GM18526 (cell line): ENCODE data around the gene PCNT.

Source experiments
- POLR2A ChIP-seq: IDR thresholded peaks from 3 replicates; pipeline ENCODE4 v1.6.1; 2011; ENCODE audit not compliant: insufficient read length; ENCODE audit errors: extremely low read depth

PCNT gene

DNA sequence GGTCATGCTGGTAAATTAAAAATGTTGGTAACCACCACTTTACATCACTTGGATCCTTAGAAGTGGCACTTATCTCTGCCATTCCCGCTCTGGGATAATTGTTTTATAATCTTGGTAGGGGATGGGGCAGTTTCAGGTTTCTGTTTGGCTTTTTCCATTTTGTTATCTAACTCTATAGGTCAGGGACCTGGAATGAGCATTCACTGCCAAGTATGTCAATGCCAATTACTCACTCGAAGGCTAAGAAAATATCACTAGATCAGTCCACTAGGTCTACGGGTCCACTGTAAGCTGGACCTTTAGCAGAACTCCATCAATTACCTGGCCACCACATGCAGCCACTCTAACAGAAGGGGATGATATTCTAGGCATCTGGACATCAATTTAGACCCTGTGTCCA, 130.2 kb downstream of the PCNT start:
- TF ChIP-seq POLR2A: no peak

DNA sequence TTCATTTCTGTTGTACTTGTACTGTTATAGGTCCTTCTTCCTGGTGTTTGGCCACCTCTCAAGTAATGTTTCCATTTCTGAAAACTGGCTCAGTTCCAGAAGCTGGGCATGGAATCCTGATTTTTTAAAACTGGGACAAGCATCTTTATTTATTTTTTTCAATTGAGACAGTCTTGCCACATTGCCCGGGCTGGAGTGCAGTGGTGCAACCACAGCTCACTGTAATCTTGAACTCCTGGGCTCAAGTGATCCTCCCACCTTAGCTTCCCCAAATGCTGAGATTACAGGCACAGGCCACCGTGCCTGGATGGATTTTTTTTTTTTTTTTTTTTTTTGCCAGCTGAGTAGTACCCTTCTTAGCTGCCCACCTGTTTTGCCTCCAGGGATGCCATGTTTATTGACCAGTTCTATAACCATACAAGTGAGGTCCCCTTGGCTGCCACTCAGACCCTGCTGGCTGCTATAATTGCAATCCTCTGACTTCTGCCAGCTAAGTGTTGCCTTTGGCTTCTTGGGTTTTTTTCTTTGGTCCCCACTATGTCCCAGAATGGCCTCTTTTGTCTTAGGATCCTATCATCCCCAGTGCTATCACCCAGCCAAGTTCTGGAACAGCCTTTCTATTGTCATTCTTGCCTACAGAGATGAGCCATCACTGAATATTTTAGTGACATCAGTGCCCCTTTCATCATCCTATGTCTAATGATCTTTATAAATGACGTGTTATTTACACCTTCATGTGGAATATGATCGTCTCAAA, 130.9 kb downstream of the PCNT start:
- no peak for TF ChIP-seq POLR2A

DNA sequence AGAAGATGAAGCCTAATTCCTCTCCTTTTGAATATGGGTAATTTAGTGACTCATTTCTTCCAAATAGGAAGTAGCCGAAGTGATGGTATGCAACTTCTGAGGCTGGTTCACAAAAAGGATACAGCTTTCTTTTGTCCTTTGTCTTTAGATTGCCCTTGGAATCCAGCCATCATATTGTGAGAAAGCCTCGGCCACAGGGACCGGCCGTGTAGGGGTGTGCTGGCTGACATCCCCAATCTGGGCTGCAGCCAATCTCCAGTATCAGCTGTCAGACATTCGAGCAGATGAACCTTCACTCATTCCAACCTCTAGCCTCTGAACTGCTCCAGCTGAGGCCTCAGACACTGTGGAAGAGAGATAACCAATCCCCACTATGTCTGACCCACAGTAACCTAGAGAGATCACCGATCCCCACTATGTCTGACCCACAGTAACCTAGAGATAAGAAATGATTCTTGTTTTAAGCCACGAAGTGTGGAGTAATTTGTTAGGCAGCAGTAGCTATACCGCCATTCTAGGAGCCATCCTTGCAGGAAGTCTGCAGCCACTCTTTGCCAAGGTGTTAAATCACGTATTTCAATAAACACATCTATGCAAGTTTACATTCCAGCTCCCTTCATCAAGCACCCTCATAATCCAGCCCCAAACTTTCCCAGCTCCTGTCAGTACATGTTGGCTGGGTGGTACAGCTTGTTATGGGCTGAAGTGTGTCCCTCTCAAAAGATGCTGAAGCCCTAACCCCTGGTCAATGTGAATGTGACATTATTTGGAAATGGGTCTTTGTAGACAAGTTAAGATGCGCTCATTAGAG, 131.8 kb downstream of the PCNT start:
- no peak for TF ChIP-seq POLR2A

DNA sequence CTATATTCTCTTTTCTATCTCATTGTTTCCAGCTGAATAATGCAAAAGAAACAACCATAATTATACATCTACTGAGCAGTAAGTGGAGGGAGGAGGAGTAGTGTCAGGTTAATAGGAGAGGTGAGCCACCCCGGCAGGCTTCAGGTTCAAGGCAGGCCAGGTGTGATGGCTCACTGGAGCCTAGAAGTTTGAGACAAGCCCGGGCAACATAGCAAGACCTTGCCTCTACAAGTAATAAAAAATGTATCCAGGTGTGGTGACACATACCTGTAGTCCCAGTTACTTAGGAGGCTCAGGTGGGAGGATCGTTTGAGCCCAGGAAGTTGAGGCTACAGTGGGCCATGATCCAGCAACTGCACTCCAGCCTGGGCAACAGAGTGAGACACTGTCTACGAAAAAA, 132.8 kb downstream of the PCNT start:
- TF ChIP-seq POLR2A: no peak

DNA sequence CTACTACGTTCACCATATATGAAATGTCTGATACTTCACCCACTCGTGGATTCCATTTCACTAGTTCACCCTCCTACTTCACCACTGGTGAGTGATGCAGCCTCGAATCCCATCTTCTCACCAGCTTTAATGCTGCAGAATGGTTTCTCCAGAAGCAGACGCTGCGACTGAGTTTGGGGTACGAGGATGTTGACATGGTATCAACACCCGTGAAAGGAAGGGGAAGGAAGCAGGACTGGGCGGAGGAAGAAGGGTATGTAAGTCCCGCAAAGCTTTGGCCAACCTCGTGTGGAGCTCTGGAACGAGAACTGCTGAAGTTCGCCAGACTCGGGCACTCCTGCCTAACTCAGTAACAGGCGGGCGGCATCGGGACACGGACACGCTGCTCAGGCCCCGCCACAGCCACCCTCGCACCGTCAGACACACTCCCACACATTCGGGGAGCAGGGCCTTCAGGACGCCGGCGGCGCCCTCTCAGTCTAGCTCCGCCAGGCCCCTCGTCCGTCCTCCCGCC, 133.9 kb downstream of the PCNT start:
- no peak for TF ChIP-seq POLR2A

DNA sequence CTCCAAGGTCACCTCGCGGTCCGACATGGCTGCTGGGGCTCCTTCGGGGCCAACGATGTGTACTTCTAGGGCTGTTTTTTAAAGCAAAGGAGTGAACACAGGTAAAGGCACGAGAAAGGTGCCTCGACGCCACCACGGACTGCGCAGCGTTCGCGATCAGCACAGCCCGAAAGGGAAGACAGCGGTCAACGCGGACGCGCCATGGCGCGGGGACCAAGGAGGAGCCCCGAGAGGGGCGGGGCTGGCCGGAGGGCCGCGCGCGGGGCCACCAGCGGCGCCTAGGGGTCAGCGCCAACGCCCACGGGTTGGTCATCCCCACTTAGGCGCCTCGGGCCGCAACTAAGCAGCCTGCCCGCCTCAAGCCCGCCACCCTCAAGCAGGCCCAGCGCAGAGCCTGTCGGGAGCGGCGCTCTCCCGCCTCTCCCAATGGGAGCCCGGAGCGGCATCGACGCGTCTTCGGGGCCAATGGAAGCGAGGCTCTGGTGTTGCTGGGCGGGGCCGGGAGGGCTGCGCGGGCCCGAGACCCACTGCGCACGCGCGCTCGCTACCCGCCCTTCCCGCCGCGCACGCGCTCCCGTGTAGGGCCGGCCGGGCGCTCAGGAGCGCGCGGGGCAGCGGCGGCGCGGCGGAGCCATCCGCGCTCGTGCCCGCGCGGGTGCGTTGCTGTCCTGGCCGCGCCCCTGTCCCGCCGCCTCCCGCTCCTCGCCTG, 134.5 kb downstream of the PCNT start, which contains the start of gene DIP2A:
Gene DIP2A, plus strand, starts transcription at position 577 of the 709 bp plus-strand sequence. CDS start 241 bp downstream, outside the sequence.
- TF ChIP-seq POLR2A: peak; percentile 92

DNA sequence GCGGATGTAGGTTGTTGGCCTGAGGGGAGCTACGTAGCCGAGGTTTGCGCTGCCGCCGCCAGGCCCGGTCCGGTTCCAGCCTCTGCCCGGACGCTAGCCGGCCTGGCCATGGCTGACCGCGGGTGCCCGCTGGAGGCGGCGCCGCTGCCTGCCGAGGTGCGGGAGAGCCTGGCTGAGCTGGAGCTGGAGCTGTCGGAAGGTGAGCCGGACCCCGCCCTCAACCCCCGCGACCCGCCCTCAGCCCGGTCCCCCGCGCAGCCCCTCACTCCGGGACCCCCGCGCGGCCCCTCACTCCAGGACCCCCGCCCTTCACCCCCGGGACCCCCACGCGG, 135.0 kb downstream of the PCNT start:
- no peak for TF ChIP-seq POLR2A

DNA sequence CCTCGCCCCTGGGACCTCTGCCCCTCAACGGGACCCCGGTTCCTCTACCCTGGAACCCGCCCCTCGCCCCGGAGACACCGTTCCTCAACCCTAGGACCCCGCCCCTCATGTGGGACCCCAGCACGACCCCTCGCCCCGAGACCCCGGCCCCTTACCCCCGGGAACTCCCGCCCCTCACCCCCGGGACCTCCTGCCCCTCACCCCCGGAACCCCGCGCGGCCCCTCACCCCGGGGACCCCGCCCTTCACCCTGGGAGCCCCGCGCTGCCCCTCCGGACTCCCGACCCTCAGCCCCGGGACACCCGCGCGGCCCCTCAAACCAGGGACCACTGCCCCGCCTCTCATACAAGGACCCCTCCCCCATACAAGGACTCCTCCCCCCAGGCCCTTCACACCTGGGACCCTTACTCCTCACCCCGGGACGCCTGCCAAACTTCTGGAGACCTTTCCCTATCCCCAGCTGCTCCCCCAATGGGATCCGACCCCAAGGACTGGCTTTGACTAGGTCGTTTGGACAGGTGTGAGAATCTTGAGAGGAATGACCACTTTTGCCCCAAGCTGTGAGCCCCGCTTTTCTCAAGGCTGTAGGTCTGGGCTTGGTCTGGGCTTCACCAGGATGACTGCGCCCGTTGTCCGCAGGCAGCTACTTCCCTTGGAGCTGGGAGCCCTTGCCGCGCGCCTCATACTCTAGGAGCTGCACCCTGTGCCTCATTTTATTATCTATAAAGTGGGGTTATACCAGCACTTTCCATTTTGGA, 135.6 kb downstream of the PCNT start:
- TF ChIP-seq POLR2A: no peak

DNA sequence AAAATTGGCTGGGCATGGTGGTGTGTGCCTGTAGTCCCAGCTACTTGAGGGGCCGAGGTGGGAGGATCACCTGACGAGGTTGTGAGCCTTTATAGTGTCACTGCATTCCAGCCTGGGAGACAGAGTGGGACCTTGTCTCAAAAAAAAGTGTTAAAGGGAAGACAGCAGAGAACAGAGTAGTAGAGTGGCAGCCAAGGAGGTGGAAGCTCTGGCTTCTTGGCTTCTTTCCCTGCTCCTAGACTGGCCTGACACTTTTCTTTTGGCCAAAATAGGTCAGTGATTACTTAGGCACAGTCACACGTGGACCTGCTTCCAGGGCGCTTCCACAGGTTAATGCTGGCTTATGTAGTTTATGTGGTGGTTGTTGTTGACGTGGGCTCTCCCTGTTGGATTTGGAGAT, 138.0 kb downstream of the PCNT start:
- TF ChIP-seq POLR2A: no peak

DNA sequence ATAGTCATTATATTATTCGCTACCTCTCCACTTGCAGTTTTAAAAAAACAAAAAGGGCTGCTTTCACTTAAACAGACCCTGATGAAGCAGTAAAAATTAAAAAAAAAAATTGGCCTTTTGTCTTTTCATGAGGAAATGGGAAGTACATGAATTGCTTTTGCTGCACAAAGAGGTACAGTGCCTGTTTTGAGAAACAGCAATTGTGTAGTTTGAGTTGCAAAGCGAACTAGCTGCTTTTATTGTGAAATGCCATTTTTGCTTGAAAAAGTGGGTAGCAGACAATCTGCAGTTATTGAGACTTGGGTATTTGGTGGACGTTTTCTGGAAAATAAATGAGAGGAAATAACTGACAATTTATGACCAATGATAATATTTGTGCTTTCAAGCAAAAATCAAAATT, 141.7 kb downstream of the PCNT start:
- no peak for TF ChIP-seq POLR2A

DNA sequence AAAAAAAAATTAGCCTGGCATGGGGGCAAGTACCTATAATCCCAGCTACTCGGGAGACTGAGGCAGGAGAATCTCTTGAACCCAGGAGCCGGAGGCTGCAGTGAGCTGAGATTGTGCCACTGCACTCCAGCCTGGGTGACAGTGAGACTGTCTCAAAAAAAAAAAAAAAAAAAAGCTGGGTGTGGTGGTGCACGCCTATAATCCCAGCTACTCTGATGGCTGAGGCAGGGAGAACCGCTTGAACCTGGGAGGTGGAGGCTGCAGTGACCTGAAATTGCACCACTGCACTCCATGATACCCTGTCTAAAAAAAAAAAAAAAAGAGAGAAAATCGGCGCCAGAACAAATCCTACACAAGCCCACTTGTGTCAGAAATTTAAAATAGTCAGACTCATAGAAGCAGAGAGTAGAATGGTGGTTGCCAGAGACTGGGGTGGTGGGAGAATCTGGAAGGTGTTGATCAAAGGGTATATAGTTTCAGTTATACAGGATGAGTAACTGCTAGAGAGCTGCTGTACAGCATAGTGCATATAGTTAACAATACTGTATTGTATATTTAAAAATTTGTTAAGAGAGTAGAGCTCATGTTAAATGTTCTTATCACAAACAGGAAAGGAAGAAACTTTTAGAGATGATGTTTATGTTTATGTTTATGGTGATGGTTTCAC, 144.3 kb downstream of the PCNT start:
- no peak for TF ChIP-seq POLR2A

DNA sequence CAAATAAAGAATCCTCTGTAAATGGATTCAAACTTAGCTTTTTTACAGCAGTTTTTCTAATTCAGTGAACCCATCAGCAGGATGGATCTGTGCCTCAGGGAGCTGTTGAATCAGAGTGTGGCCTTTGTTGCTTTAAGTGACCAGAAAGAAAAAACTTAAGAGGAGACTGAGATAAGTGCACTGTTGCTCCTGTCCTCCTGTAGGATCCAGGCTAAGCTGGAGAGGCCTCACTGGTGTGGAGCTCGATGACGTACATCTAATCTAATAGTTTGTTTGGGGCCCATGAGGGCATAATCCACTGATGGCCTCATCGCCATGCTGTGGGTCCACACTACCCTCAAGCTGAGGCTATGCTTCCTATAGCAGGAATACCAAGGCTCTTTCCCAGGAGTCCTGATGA, 145.3 kb downstream of the PCNT start:
- TF ChIP-seq POLR2A: no peak

DNA sequence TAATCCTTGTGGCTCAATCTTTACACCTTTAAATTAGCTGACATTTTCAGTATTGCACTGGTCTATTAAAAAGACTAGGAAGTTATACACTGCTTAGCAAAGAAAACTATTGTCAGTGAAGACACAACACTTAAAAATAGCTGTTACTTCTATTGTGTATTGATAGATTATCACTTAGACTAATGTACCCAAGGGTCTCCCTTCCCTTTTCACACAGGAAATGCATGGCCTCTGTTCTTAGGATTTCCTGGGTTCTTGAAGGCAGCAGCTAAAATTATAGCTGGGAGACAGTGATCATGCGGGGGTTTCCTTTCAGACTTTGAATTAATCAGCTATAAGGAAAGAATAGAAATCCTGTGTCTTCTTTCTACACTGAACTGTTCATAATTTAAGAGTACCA, 147.6 kb downstream of the PCNT start:
- TF ChIP-seq POLR2A: no peak

DNA sequence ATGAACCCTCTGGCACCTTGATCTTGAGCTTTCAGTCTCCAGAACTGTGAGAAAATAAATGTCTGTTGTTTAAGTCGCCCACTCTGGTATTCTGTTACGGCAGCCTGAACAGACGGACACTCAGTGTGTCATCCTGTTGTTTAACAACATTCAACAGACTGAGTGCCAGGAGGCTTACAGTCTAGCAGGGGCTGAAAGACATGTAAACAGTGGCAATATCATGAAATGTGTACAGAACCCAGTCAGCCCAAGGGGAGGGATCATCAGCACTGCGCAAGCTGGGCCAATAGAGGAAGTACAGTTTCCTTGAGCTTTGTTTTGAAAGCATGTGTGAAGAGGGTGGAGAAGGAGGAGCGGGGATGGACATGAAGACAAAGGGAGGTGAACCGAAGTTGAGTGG, 148.3 kb downstream of the PCNT start:
- no peak for TF ChIP-seq POLR2A
